H9 (cell line): ENCODE data around the gene JUP. TPM values are rescaled to one million over a fixed set of nuclear protein-coding genes. Genes with fewer than 3 reads are reported as not detected.

Experiments used
- DNase-seq: peaks from one replicate; pipeline ENCODE4 v3.0.0-alpha.2; 2017
- H2AFZ ChIP-seq: one replicate; pipeline ENCODE4 v1.6.1; 2013; ENCODE audit warnings: mild to moderate bottlenecking, low read length, control low read depth, moderate library complexity
- H2AK5ac ChIP-seq: 2 replicates; pipeline ENCODE4 v1.6.1; 2013; ENCODE audit warnings: low read length, control low read depth, mixed read lengths; ENCODE audit not compliant: insufficient read length
- H2BK120ac ChIP-seq: one replicate; pipeline ENCODE4 v1.6.1; 2013; ENCODE audit warnings: low read depth, mild to moderate bottlenecking, low read length, control low read depth, inconsistent platforms; ENCODE audit not compliant: poor library complexity, severe bottlenecking
- H2BK12ac ChIP-seq: 2 replicates; pipeline ENCODE4 v1.6.1; 2013; ENCODE audit warnings: low read length, control low read depth, mixed read lengths, low read depth; ENCODE audit not compliant: insufficient read length
- H2BK15ac ChIP-seq: 2 replicates; pipeline ENCODE4 v1.6.1; 2013; ENCODE audit warnings: low read depth, low read length, control low read depth
- H2BK20ac ChIP-seq: one replicate; pipeline ENCODE4 v1.6.1; 2013; ENCODE audit warnings: low read depth, mild to moderate bottlenecking, low read length, control low read depth, inconsistent platforms; ENCODE audit not compliant: poor library complexity, severe bottlenecking
- H2BK5ac ChIP-seq: 2 replicates; pipeline ENCODE4 v1.6.1; 2013; ENCODE audit warnings: low read length, control low read depth, mixed read lengths; ENCODE audit not compliant: insufficient read length
- H3K14ac ChIP-seq: 2 replicates; pipeline ENCODE4 v1.6.1; 2013; ENCODE audit warnings: low read length, control low read depth; ENCODE audit not compliant: insufficient read depth
- H3K18ac ChIP-seq: 2 replicates; pipeline ENCODE4 v1.6.1; 2013; ENCODE audit warnings: low read depth, mild to moderate bottlenecking, mixed read lengths, low read length, control low read depth; ENCODE audit not compliant: insufficient read length
- H3K23ac ChIP-seq: 2 replicates; pipeline ENCODE4 v1.6.1; 2013; ENCODE audit warnings: low read length, control low read depth, mixed read lengths, low read depth; ENCODE audit not compliant: insufficient read length
- H3K23me2 ChIP-seq: 2 replicates; pipeline ENCODE4 v1.6.1; 2013; ENCODE audit warnings: low read depth, mild to moderate bottlenecking, mixed read lengths, low read length, control low read depth; ENCODE audit not compliant: insufficient read length, poor library complexity, severe bottlenecking
- H3K27ac ChIP-seq: 2 replicates; pipeline ENCODE4 v1.5.1; 2013; ENCODE audit warnings: low read length, control low read depth, mixed read lengths, low read depth; ENCODE audit not compliant: insufficient read length
- H3K27me3 ChIP-seq: 2 replicates; pipeline ENCODE4 v1.6.1; 2013; ENCODE audit warnings: low read length, control low read depth, inconsistent platforms; ENCODE audit not compliant: insufficient read depth
- H3K4ac ChIP-seq: 2 replicates; pipeline ENCODE4 v1.6.1; 2013; ENCODE audit warnings: low read depth, mild to moderate bottlenecking, control low read depth, inconsistent platforms, low read length, moderate library complexity
- H3K4me1 ChIP-seq: 2 replicates; pipeline ENCODE4 v1.6.1; 2013; ENCODE audit warnings: low read length, control low read depth, inconsistent platforms; ENCODE audit not compliant: insufficient read depth
- H3K4me2 ChIP-seq: 2 replicates; pipeline ENCODE4 v1.6.1; 2013; ENCODE audit warnings: low read length, control low read depth, mixed read lengths; ENCODE audit not compliant: insufficient read length, insufficient read depth
- H3K56ac ChIP-seq: 2 replicates; pipeline ENCODE4 v1.6.1; 2013; ENCODE audit warnings: low read depth, mild to moderate bottlenecking, mixed read lengths, low read length, control low read depth; ENCODE audit not compliant: insufficient read length
- H3K79me1 ChIP-seq: 2 replicates; pipeline ENCODE4 v1.6.1; 2013; ENCODE audit warnings: low read depth, mild to moderate bottlenecking, moderate library complexity, low read length, control low read depth, inconsistent platforms; ENCODE audit not compliant: insufficient read depth, poor library complexity, severe bottlenecking
- H3K79me2 ChIP-seq: 2 replicates; pipeline ENCODE4 v1.6.1; 2013; ENCODE audit warnings: low read length, control low read depth, inconsistent platforms; ENCODE audit not compliant: insufficient read depth
- H3K9ac ChIP-seq: 2 replicates; pipeline ENCODE4 v1.6.1; 2013; ENCODE audit warnings: low read length, control low read depth, mixed read lengths; ENCODE audit not compliant: insufficient read length; ENCODE audit errors: extremely low read depth
- H3K9me3 ChIP-seq: one replicate; pipeline ENCODE4 v1.6.1; 2013; ENCODE audit warnings: low read depth, low read length, inconsistent platforms; ENCODE audit not compliant: control insufficient read depth
- H3T11ph ChIP-seq: one replicate; pipeline ENCODE4 v1.6.1; 2013; ENCODE audit warnings: mild to moderate bottlenecking, low read length, control low read depth, inconsistent platforms
- H4K20me1 ChIP-seq: one replicate; pipeline ENCODE4 v1.6.1; 2013; ENCODE audit not compliant: control insufficient read depth, insufficient read length, insufficient read depth
- H4K5ac ChIP-seq: 2 replicates; pipeline ENCODE4 v1.6.1; 2013; ENCODE audit warnings: low read depth, mild to moderate bottlenecking, mixed read lengths, low read length, control low read depth; ENCODE audit not compliant: insufficient read length
- H4K8ac ChIP-seq: replicated peaks from 2 replicates; pipeline ENCODE4 v1.6.1; 2013; ENCODE audit warnings: low read length, control low read depth, mixed read lengths, low read depth; ENCODE audit not compliant: insufficient read length
- H4K91ac ChIP-seq: 2 replicates; pipeline ENCODE4 v1.6.1; 2013; ENCODE audit warnings: low read depth, mild to moderate bottlenecking, moderate library complexity, mixed read lengths, low read length, control low read depth; ENCODE audit not compliant: insufficient read length
- H3K27ac Mint-ChIP-seq, 3 experiments: 2 replicates in 2 of 3; 3 replicates in 1 of 3; pipeline ENCODE4 v1.8.0; 2020 to 2021; ENCODE audit warnings: mixed read lengths in 3 of 3, mild to moderate bottlenecking in 1 of 3, moderate library complexity in 1 of 3
- H3K27me3 Mint-ChIP-seq: 2 replicates; pipeline ENCODE4 v1.8.0; 2021; ENCODE audit warnings: low read depth, mild to moderate bottlenecking, moderate library complexity, mixed read lengths
- H3K36me3 Mint-ChIP-seq, 3 experiments: 2 replicates in 2 of 3; 3 replicates in 1 of 3; pipeline ENCODE4 v1.8.0; 2020 to 2021; ENCODE audit warnings: low read depth in 3 of 3, mixed read lengths in 3 of 3; ENCODE audit not compliant: insufficient read depth in 1 of 3
- H3K4me1 Mint-ChIP-seq, 2 experiments: 2 replicates each; pipeline ENCODE4 v1.8.0; 2020; ENCODE audit warnings: mixed read lengths in 2 of 2
- H3K4me3 Mint-ChIP-seq, 2 experiments: 2 replicates in 1 of 2; 3 replicates in 1 of 2; pipeline ENCODE4 v1.8.0; 2020 to 2021; ENCODE audit warnings: mild to moderate bottlenecking in 2 of 2, mixed read lengths in 2 of 2, moderate library complexity in 1 of 2
- H3K9me3 Mint-ChIP-seq, 2 experiments: 2 replicates in 1 of 2; 3 replicates in 1 of 2; pipeline ENCODE4 v1.8.0; 2020; ENCODE audit warnings: mild to moderate bottlenecking in 2 of 2, mixed read lengths in 2 of 2, moderate library complexity in 1 of 2
- CTCF ChIP-seq: fragments of 200-600 bp; sonication (generic); conservative IDR thresholded peaks from 3 replicates; pipeline ENCODE4 v1.8.0; 2021; ENCODE audit warnings: antibody characterized with exemption, mild to moderate bottlenecking
- WGBS: extraction: QIAGEN DNeasy Blood & Tissue Kit; methylation state at CpG from one replicate; pipeline ENCODE4 v1.1.7; 2013; ENCODE audit warnings: missing lambda C conversion rate, low lambda C conversion rate, mixed read lengths; ENCODE audit not compliant: insufficient read length; ENCODE audit errors: extremely low coverage; 5-methylcytosine and 5-hydroxymethylcytosine counted together
- total RNA-seq: library from RNA; stranded (reverse); gene quantifications from 2 replicates; pipeline ENCODE4 v1.2.1, GENCODE V29; 2021

The JUP gene
- total RNA-seq, 1 experiment from 2014 or later: 90.1 TPM

- Histone ChIP-seq H3K79me1 (no peaks in the 10 kb centered on the region), H2AK5ac (no peak overlapping the region), H3T11ph (no peak overlapping the region), H4K20me1 (no peaks in the 10 kb centered on the region), H3K79me2 (no peaks in the 10 kb centered on the region), H4K8ac (no peak overlapping the region), H3K27me3 (peaks cover 4% of the 10 kb centered on the region; the same call in 1 of the 2 replicates), H2BK15ac (no peak overlapping the region), H3K4me1 (peaks cover 8% of the 10 kb centered on the region; the same call in 1 of the 2 replicates), H3K23ac (no peak overlapping the region), H3K56ac (no peak overlapping the region), H3K4me2 (peak overlapping the region; percentile 52), H2BK120ac (no peak overlapping the region), H2BK20ac (no peak overlapping the region), H3K18ac (peak overlapping the region; percentile 54), H3K23me2 (peaks cover 6% of the 10 kb centered on the region), H2BK12ac (no peak overlapping the region), H3K9me3 (no peaks in the 10 kb centered on the region), H4K5ac (no peak overlapping the region), H3K27ac (no peak overlapping the region), H3K4ac (no peak overlapping the region), H3K9ac (no peak overlapping the region), H3K14ac (peak overlapping the region; percentile 53; the same call in 1 of the 2 replicates), H2AFZ (no peak overlapping the region), H2BK5ac (no peak overlapping the region), H4K91ac (no peak overlapping the region)
- peak overlapping the region in 1 of 2 experiments; percentile 74; a peak in 3 of 5 replicates for H3K4me3 Mint-ChIP-seq
- no peaks in the 10 kb centered on the region; a peak in 1 of 7 replicates for H3K36me3 Mint-ChIP-seq
- peaks cover 24 to 39% of the 10 kb centered on the region in 2 experiments for H3K4me1 Mint-ChIP-seq
- no peaks in the 10 kb centered on the region; a peak in 1 of 5 replicates for H3K9me3 Mint-ChIP-seq
- peaks cover 34% of the 10 kb centered on the region for H3K27me3 Mint-ChIP-seq
- DNase-seq: peak; percentile 64
- TF ChIP-seq CTCF: no peak
- no CpG with 5 or more reads among the region's 22 CpGs for WGBS
- peak overlapping the region in 2 of 3 experiments; percentile 44 to 68; a peak in 3 of 7 replicates for H3K27ac Mint-ChIP-seq
These were observed 6.6 kb upstream of the JUP start for GRCh38 chr17:41792845-41793783.
